Hepatocyte (in vitro differentiated cells): ENCODE results near the gene RFTN1.

ENCODE experiments used
- EZH2 ChIP-seq: fragments of 200-600 bp; sonication (generic); IDR thresholded peaks from 2 replicates; pipeline ENCODE4 v1.6.1; 2016; ENCODE audit warnings: antibody characterized with exemption, mild to moderate bottlenecking, borderline replicate concordance
- TF ChIP-seq, protein P1 (sequence below): fragments of 200-600 bp; sonication (generic); IDR thresholded peaks from 2 replicates; pipeline ENCODE4 v1.5.1; 2016; ENCODE audit warnings: antibody characterized with exemption, mild to moderate bottlenecking; ENCODE audit not compliant: poor library complexity

DNA sequence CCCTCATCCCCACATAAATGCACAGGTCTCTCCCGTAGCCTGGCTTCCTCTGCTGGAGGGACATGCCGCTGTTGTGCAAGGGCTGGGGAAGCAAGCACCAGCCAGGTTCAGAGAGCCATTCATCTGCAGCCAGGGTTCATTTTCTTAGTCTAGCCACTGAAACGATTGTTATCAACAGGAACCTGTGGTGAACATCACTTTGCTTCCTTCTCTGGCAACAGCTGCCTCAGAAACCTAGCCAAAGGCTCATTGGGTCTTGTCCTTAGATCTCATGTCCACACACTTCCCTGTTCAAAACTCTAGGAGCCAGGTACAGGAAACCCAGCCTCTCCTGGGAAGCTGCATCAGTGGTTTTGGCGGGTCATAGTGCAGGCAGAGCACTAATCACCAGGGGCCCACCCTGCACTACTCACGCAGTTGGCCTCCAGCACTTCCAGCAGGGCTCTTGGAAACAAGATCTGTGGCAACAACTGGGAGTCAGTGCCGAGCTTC lies 201.5 kb downstream of the RFTN1 start:
- TF ChIP-seq, protein P1, sequence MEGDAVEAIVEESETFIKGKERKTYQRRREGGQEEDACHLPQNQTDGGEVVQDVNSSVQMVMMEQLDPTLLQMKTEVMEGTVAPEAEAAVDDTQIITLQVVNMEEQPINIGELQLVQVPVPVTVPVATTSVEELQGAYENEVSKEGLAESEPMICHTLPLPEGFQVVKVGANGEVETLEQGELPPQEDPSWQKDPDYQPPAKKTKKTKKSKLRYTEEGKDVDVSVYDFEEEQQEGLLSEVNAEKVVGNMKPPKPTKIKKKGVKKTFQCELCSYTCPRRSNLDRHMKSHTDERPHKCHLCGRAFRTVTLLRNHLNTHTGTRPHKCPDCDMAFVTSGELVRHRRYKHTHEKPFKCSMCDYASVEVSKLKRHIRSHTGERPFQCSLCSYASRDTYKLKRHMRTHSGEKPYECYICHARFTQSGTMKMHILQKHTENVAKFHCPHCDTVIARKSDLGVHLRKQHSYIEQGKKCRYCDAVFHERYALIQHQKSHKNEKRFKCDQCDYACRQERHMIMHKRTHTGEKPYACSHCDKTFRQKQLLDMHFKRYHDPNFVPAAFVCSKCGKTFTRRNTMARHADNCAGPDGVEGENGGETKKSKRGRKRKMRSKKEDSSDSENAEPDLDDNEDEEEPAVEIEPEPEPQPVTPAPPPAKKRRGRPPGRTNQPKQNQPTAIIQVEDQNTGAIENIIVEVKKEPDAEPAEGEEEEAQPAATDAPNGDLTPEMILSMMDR = no peak
- TF ChIP-seq EZH2 = no peak
